Measurements from ENCODE around the gene PSIP1. TPM values are rescaled to one million over a fixed set of nuclear protein-coding genes. Genes with fewer than 3 reads are reported as not detected.
"Not testable (repeated sequence)": the region's sequence is repeated elsewhere in the genome, so short reads cannot be mapped to it uniquely, and the experiment has no call there.

The PSIP1 gene
- total and polyA plus RNA-seq, 7 experiments from 2014 or later = 97.8 to 213 (median 139) TPM

GRCh38 chr9:15542624-15543023 lies 31.9 kb upstream of the PSIP1 start:
- Mint-ChIP-seq H3K36me3 (no peaks in the 10 kb centered on the region), H3K27me3 (peaks cover 4 to 21% (median 9%) of the 10 kb centered on the region in 5 donors), H3K27ac (no peak overlapping the region), H3K4me3 (no peak overlapping the region), H3K9me3 (peaks cover 0 to 4% (median 0%) of the 10 kb centered on the region in 11 donors), H3K4me1 (no peaks in the 10 kb centered on the region)
- H3K27me3 ChIP-seq (ENCODE audit: control insufficient read depth in 2 of 2, insufficient read depth in 2 of 2, low read length in 2 of 2) = no peaks in the 10 kb centered on the region
- no peaks in the 10 kb centered on the region for H3K36me3 ChIP-seq (ENCODE audit: control insufficient read depth in 2 of 3, insufficient read depth in 3 of 3, low read length in 3 of 3)
- ATAC-seq = no peak
- POLR2A ChIA-PET = interaction anchor here (0.7 kb wide), 1 partner anchor 10 kb away, joined by 3 read pairs; the partner anchor contains the start of gene CCDC171
- no peak overlapping the region for H3K4me3 ChIP-seq (ENCODE audit: low read length)
- H3K9me3 ChIP-seq (ENCODE audit: control insufficient read depth in 2 of 3, low read length in 3 of 3) = no peaks in the 10 kb centered on the region
- DNase-seq = no peak
- no peak overlapping the region for H3K27ac ChIP-seq (ENCODE audit: low read depth, low read length)
- H3K4me1 ChIP-seq (ENCODE audit: control insufficient read depth in 2 of 2, insufficient read depth in 2 of 2, low read length in 2 of 2) = no peaks in the 10 kb centered on the region
- intact Hi-C loops (cut with micrococcal nuclease) = no loop called here
- CTCF ChIA-PET = no interaction called here

- no peak overlapping the region for H3K27ac Mint-ChIP-seq
- no peak for DNase-seq
- H3K4me3 ChIP-seq (ENCODE audit: low read length) = no peak overlapping the region
- H3K9me3 ChIP-seq (ENCODE audit: control insufficient read depth in 2 of 3, low read length in 3 of 3) = no peaks in the 10 kb centered on the region
- peaks cover 4 to 21% (median 9%) of the 10 kb centered on the region in 5 donors for H3K27me3 Mint-ChIP-seq
- ChIA-PET POLR2A (no interaction called here), CTCF (interaction anchor here (0.8 kb wide), 1 partner anchor 68 kb away, joined by 3 read pairs; no protein-coding TSS in a partner anchor)
- H3K4me1 Mint-ChIP-seq = no peaks in the 10 kb centered on the region
- H3K9me3 Mint-ChIP-seq = peaks cover 0 to 4% (median 0%) of the 10 kb centered on the region in 11 donors
- intact Hi-C loops (cut with micrococcal nuclease) = no loop called here
- H3K4me3 Mint-ChIP-seq = no peak overlapping the region
- H3K36me3 ChIP-seq (ENCODE audit: control insufficient read depth in 2 of 3, insufficient read depth in 3 of 3, low read length in 3 of 3) = no peaks in the 10 kb centered on the region
- no peaks in the 10 kb centered on the region for H3K36me3 Mint-ChIP-seq
- H3K27ac ChIP-seq (ENCODE audit: low read depth, low read length) = no peak overlapping the region
- ATAC-seq = no peak
- H3K4me1 ChIP-seq (ENCODE audit: control insufficient read depth in 2 of 2, insufficient read depth in 2 of 2, low read length in 2 of 2) = no peaks in the 10 kb centered on the region
- no peaks in the 10 kb centered on the region for H3K27me3 ChIP-seq (ENCODE audit: control insufficient read depth in 2 of 2, insufficient read depth in 2 of 2, low read length in 2 of 2)
Observed at GRCh38 chr9:15541872-15542271, 31.1 kb upstream of the PSIP1 start.

GRCh38 chr9:15531380-15531779 lies 20.6 kb upstream of the PSIP1 start:
- Mint-ChIP-seq H3K9me3 (no peaks in the 10 kb centered on the region), H3K4me1 (peaks cover 0 to 18% (median 7%) of the 10 kb centered on the region in 7 donors), H3K27me3 (peaks cover 0 to 2% (median 0%) of the 10 kb centered on the region in 5 donors), H3K27ac (no peak overlapping the region), H3K36me3 (no peaks in the 10 kb centered on the region), H3K4me3 (no peak overlapping the region)
- CTCF ChIA-PET = no interaction called here
- POLR2A ChIA-PET = no interaction called here
- Histone ChIP-seq H3K4me3 (ENCODE audit: low read length) (no peak overlapping the region), H3K27me3 (ENCODE audit: control insufficient read depth in 2 of 2, insufficient read depth in 2 of 2, low read length in 2 of 2) (no peaks in the 10 kb centered on the region), H3K9me3 (ENCODE audit: control insufficient read depth in 2 of 3, low read length in 3 of 3) (no peaks in the 10 kb centered on the region), H3K4me1 (ENCODE audit: control insufficient read depth in 2 of 2, insufficient read depth in 2 of 2, low read length in 2 of 2) (no peaks in the 10 kb centered on the region), H3K36me3 (ENCODE audit: control insufficient read depth in 2 of 3, insufficient read depth in 3 of 3, low read length in 3 of 3) (no peaks in the 10 kb centered on the region), H3K27ac (ENCODE audit: low read depth, low read length) (no peak overlapping the region)
- DNase-seq = no peak
- intact Hi-C loops (cut with micrococcal nuclease) = no loop called here
- ATAC-seq = no peak

- H3K27ac Mint-ChIP-seq = no peak overlapping the region
- ChIA-PET CTCF (interaction anchor here (0.8 to 1.0 kb wide), 2 partner anchors 49 to 64 kb away, joined by 3 read pairs; no protein-coding TSS in a partner anchor), POLR2A (interaction anchor here (1.0 kb wide), 1 partner anchor 18 kb away, joined by 4 read pairs; the partner anchor contains the start of gene PSIP1)
- DNase-seq (no peak), ATAC-seq (no peak)
- Histone ChIP-seq H3K4me1 (ENCODE audit: control insufficient read depth in 2 of 2, insufficient read depth in 2 of 2, low read length in 2 of 2) (no peaks in the 10 kb centered on the region), H3K27me3 (ENCODE audit: control insufficient read depth in 2 of 2, insufficient read depth in 2 of 2, low read length in 2 of 2) (no peaks in the 10 kb centered on the region), H3K27ac (ENCODE audit: low read depth, low read length) (no peak overlapping the region), H3K36me3 (ENCODE audit: control insufficient read depth in 2 of 3, insufficient read depth in 3 of 3, low read length in 3 of 3) (no peaks in the 10 kb centered on the region), H3K4me3 (ENCODE audit: low read length) (no peak overlapping the region), H3K9me3 (ENCODE audit: control insufficient read depth in 2 of 3, low read length in 3 of 3) (no peaks in the 10 kb centered on the region)
- intact Hi-C loops (cut with micrococcal nuclease) = no loop called here
- H3K9me3 Mint-ChIP-seq = no peaks in the 10 kb centered on the region
- H3K4me1 Mint-ChIP-seq = peaks cover 0 to 18% (median 7%) of the 10 kb centered on the region in 7 donors
- no peak overlapping the region for H3K4me3 Mint-ChIP-seq
- no peaks in the 10 kb centered on the region for H3K36me3 Mint-ChIP-seq
- H3K27me3 Mint-ChIP-seq = peaks cover 0 to 7% (median 0%) of the 10 kb centered on the region in 5 donors
Observed at GRCh38 chr9:15529566-15530324, 19.0 kb upstream of the PSIP1 start.

- H3K9me3 Mint-ChIP-seq; DNase-seq; POLR2A ChIA-PET; H3K9me3 ChIP-seq (ENCODE audit: control insufficient read depth in 2 of 3, low read length in 3 of 3); CTCF ChIA-PET; intact Hi-C loops (cut with micrococcal nuclease); H3K36me3 ChIP-seq (ENCODE audit: control insufficient read depth in 2 of 3, insufficient read depth in 3 of 3, low read length in 3 of 3); H3K4me3 ChIP-seq (ENCODE audit: low read length); H3K4me3 Mint-ChIP-seq; H3K4me1 ChIP-seq (ENCODE audit: control insufficient read depth in 2 of 2, insufficient read depth in 2 of 2, low read length in 2 of 2); H3K27ac Mint-ChIP-seq; H3K36me3 Mint-ChIP-seq; H3K27me3 ChIP-seq (ENCODE audit: control insufficient read depth in 2 of 2, insufficient read depth in 2 of 2, low read length in 2 of 2); H3K4me1 Mint-ChIP-seq; H3K27ac ChIP-seq (ENCODE audit: low read depth, low read length); ATAC-seq: not testable (repeated sequence)
- peaks cover 0 to 16% (median 0%) of the 10 kb centered on the region in 5 donors for H3K27me3 Mint-ChIP-seq
Observed at GRCh38 chr9:15527035-15527434, 16.3 kb upstream of the PSIP1 start.

- no peak for ATAC-seq
- Mint-ChIP-seq H3K9me3 (no peaks in the 10 kb centered on the region), H3K4me1 (peaks cover 0 to 4% (median 0%) of the 10 kb centered on the region in 7 donors), H3K27me3 (peaks cover 0 to 16% (median 0%) of the 10 kb centered on the region in 5 donors), H3K4me3 (no peak overlapping the region), H3K36me3 (no peaks in the 10 kb centered on the region), H3K27ac (no peak overlapping the region)
- no peaks in the 10 kb centered on the region for H3K4me1 ChIP-seq (ENCODE audit: control insufficient read depth in 2 of 2, insufficient read depth in 2 of 2, low read length in 2 of 2)
- no peaks in the 10 kb centered on the region for H3K36me3 ChIP-seq (ENCODE audit: control insufficient read depth in 2 of 3, insufficient read depth in 3 of 3, low read length in 3 of 3)
- no peak overlapping the region for H3K4me3 ChIP-seq (ENCODE audit: low read length)
- no peaks in the 10 kb centered on the region for H3K27me3 ChIP-seq (ENCODE audit: control insufficient read depth in 2 of 2, insufficient read depth in 2 of 2, low read length in 2 of 2)
- ChIA-PET CTCF (no interaction called here), POLR2A (no interaction called here)
- DNase-seq = no peak
- no peaks in the 10 kb centered on the region for H3K9me3 ChIP-seq (ENCODE audit: control insufficient read depth in 2 of 3, low read length in 3 of 3)
- H3K27ac ChIP-seq (ENCODE audit: low read depth, low read length) = no peak overlapping the region
- intact Hi-C loops (cut with micrococcal nuclease) = no loop called here
Observed at GRCh38 chr9:15525958-15526357, 15.2 kb upstream of the PSIP1 start.

All from naive thymus-derived CD4-positive, alpha-beta T cell (primary cell).